GM18870 (cell line): ENCODE measurements around the gene CDC6.

Source experiments
- ATAC-seq: cut with Tn5 transposase; IDR thresholded peaks from one replicate; pipeline ENCODE4 v1.9.1; 2021; ENCODE audit warnings: moderate library complexity; ENCODE audit not compliant: unreplicated experiment

Gene CDC6

DNA sequence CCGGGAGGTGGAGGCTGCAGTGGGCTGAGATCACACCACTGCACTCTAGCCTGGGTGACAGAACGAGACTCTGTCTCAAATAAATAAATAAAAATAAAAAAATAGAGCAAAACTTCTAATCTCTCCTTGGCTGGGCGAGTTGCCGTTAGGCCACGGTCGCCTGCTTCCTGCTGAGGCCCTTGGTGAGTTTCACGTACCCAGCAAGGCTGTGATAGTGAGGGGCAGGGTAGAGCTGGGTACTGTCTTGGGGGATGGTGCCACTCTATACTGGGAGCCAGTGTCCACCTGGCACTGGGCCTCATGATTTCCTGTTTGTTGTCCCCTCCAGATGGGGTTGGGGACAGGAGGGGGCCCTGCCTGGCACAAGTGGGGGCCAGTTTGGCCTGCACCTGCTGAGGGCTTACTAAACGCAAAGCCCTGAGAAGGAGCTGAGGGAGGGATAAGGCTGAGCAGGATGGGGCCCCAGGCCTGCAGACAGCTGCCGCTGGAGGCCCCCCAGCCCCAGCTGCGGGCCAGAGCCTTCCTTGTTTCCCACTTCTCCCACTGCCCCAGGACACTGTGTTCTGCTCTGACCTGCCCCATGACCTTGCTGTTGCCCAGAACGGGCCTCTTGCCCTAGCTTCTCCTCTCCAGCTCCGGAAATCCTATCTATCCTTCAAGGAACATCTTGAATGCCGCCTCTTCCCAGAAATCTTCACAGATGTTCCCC lies 51.4 kb downstream of the CDC6 start:
- no peak for ATAC-seq

GRCh38 chr17:40340327-40340726 lies 52.6 kb downstream of the CDC6 start:
- no peak for ATAC-seq

- ATAC-seq, result no peak
Measured at GRCh38 chr17:40340880-40341807, 53.5 kb downstream of the CDC6 start.

DNA sequence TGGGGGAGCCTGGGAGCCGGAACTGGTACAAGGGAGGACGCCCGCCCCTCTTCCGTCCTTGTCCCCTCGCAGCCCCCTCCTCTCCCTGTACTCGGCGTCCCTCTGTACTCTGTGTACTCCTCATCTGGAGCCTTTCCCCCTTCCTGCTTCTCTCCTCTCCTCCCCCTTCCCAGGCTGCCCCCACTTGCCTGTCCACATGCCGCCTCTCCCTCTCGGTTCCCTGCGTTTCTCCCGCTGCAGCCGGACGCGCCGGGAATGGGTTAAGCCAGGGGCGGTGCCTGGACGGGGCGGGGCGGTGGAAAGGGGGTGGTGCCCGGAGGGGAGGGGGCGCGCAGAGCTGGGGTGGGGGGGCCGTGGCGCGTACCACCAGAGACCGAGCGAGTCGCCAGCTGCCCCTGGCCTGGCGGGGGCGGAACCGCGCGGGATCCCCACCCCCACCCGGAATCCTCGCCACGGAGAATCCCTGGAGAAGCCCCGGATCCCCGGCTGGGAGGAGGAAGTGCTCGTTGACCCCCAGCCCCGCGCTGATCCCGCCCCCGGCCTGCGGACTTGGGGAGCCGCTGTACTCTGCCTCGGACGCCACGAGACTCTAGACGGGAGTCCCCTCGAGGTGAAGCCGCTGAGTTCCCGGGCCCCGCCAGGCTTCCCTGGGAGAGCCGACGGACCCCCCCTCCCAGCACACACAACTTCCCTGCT lies 54.3 kb downstream of the CDC6 start:
- no peak for ATAC-seq

DNA sequence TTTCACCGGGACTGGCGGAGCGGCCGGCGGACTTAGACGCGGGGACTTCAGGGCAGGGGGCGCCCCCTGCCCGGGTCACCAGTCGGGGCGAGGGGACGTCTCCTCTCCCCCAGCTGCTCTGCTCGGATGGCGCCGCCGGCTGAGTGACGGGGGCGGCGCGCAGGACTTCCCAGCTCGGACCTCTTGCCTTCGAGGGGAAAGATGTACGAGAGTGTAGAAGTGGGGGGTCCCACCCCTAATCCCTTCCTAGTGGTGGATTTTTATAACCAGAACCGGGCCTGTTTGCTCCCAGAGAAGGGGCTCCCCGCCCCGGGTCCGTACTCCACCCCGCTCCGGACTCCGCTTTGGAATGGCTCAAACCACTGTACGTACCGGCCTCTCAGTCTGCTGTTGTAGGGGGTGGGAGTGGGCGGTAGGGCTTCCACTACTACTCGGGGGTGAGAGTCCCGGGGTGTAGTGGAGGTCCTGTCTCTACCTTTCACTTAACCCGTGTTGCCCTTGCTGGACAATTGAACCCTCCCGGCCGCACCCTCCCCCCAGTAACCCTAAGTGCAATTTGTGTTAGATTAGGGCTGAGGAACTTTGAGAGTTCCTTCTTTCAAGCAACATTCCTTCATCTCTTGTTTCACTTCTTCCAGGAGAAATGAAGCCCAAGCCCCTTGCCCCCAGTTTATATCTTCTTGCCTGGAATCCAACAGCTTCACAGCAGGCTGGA lies 55.0 kb downstream of the CDC6 start:
- ATAC-seq, result no peak

- ATAC-seq, result no peak
Measured at GRCh38 chr17:40343219-40344119, 55.8 kb downstream of the CDC6 start.

GRCh38 chr17:40344421-40345160 lies 56.9 kb downstream of the CDC6 start:
- no peak for ATAC-seq

GRCh38 chr17:40345161-40345993 lies 57.7 kb downstream of the CDC6 start:
- no peak for ATAC-seq

GRCh38 chr17:40345994-40346764 lies 58.5 kb downstream of the CDC6 start:
- no peak for ATAC-seq

GRCh38 chr17:40346765-40347158 lies 59.1 kb downstream of the CDC6 start:
- no peak for ATAC-seq

DNA sequence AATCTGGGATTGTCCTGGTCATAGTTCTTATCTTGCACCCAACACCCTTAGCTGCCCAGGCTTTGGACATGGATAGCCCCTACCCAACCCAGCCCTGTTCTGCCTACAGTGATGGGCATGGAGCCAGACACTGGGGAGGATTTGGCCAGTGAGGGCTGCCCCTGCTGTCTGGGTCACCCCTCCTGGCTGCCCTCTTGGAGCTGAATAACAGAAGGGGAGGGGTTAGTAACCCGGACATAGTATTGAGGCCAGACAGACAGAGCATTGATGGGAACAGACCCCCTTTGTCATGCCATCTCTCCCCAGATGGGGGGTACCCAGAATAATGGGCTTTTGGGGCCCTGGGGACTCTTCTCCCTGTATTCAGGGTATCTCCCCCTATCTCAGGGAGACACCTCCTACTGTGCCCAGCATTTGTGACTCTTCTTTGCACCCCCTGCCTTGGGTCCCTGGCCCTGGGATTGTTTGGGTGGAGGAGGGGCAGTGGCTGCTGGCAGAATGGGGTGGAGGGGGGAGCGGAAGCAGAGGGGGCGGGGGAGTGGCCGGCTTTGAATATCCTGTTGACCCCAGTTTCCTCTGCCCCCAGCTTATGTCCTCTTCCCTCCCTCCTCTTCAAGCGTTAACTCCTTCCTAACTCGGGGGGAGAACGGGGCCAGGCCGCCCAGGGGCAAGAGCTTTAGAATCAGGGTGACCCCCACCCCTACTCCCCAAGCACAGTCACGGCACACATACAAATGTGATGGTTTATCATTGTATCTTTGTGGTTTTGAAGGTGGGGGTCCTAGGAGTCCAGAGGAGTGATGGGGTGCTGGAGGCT lies 59.8 kb downstream of the CDC6 start:
- ATAC-seq, result no peak

DNA sequence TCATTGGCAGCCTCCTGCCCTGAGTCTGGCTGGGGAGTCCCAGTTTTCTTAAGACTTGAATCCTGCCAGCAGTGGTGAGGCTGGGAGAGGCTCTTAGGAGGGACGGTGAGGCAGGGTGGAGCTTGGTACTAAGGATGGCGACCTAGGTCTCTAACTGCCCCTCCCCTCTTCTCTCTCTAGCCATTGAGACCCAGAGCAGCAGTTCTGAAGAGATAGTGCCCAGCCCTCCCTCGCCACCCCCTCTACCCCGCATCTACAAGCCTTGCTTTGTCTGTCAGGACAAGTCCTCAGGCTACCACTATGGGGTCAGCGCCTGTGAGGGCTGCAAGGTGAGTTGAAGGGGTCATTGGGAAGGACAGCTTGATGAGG lies 60.4 kb downstream of the CDC6 start:
- no peak for ATAC-seq

DNA sequence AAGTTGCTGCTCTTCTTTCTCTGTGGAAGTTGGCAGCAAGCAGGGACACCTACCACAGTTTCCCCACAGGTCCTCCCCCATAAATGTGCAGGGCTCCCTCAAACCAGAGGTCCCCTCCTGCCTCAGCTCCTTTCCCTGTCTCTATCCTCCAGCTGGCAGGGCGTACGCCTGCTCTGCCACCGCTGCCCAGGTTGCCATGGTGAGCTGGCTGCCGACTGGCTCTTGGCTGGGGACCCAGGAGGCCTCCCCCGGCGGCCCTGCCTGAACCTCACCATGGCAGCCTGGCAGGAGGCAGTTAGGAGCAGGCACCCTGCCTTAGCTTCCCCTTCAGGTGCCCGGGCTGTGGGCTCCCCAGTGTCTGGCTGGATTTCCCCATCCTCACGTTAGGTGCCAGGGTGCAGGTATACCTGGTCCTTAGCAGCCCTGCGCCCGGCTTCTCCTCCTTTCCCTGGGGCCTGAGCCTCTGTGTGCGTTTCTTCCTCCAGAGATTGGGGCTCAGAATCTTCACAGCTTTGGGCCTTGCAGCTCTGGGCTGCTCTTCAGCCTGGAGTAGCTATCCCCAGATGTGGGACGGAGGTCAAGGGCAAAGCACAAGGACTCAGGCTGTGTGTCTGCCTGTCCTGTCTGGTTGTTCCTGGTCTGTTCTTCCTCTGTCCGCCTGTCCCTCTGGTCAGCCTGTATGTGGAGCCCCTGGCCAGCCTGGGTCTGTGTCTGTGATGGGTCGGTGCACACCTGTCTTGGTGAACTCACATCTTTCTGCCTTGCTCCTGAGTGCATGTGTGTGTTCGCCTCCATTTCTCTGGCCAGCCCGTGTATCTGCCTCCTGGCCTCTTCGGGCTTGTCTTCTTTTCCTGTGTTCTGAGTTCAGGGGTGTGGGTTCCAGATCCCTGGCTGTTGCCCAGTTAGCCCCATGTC lies 61.1 kb downstream of the CDC6 start:
- no peak for ATAC-seq

DNA sequence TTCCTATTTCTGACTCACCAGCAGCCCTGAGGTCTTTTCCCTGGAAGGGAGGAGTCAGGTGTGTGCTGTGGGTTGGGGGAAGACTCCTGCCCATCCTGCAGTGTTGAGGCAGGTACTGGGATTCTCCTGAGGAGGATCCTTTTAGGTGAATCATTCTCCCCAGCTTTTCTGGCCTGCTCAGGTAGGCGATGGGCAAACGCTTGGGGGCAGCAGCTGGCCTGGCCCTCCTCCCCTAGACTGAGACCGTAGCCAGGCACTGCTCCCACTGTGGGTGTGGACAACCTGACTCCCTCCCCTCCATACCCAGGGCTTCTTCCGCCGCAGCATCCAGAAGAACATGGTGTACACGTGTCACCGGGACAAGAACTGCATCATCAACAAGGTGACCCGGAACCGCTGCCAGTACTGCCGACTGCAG lies 61.8 kb downstream of the CDC6 start:
- ATAC-seq, result no peak

DNA sequence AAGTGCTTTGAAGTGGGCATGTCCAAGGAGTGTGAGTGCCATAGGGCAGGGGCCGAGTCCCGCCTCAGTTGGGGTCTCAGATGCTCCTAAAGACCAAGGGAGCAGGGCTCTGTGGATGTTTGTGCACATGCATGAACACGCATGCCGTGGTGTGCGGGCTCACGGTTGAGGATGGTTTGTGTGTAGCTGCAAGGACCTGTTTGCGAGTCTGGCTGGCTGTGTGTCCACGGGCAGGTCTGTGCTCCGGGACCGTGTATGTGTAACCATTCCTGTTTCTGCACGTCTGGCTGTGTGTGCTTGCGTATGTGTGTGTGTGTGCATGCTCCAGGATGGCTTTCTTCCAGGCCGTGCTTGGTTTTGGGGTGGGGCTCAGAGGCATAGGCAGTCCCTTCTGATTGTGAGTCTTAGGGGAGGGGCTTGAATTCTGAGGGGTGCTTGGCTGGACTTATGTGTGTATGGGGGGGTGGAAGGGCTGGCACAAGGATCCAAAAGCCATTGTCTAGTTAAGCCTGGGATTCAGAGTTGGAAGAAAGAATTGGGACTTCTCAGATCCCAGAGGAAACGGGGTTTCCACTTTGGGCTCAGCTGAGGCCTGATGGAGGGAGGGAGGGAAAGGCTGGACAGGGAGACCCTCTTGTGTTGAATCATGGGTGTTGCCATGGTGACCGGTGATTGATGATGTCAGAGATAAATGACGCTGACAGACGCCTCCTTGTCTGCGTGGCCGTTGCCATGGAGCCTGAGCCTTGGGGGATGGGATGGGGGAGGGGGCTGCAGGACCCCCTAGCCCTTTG lies 62.4 kb downstream of the CDC6 start:
- no peak for ATAC-seq
